ENCODE results near the gene C22orf23.

DNA sequence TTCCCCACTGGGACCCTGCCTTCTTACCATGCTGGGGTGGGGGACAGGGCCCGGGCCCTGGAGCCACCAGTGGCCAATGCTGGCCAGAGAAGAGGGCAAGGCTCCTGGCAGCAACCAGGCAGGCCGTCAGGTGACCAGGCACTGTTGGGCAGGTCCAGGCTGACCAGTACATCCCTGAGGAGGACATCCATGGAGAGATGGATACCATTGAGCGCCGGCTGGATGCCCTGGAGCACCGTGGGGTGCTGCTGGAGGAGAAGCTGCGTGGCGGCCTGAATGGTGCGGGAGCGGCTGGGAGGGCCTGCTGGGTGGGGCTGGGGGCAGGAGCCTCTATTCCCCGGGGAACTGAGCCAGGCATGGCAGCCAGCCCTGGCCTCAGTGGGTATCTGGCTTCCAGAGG, 21.0 kb downstream of the C22orf23 start:
- TF ChIP-seq, protein P1, sequence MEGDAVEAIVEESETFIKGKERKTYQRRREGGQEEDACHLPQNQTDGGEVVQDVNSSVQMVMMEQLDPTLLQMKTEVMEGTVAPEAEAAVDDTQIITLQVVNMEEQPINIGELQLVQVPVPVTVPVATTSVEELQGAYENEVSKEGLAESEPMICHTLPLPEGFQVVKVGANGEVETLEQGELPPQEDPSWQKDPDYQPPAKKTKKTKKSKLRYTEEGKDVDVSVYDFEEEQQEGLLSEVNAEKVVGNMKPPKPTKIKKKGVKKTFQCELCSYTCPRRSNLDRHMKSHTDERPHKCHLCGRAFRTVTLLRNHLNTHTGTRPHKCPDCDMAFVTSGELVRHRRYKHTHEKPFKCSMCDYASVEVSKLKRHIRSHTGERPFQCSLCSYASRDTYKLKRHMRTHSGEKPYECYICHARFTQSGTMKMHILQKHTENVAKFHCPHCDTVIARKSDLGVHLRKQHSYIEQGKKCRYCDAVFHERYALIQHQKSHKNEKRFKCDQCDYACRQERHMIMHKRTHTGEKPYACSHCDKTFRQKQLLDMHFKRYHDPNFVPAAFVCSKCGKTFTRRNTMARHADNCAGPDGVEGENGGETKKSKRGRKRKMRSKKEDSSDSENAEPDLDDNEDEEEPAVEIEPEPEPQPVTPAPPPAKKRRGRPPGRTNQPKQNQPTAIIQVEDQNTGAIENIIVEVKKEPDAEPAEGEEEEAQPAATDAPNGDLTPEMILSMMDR (IDR thresholded peaks at IDR 0.05), result no peak
- TF ChIP-seq POLR2AphosphoS5 (IDR thresholded peaks at IDR 0.05), result no peak
- TF ChIP-seq POLR2A (IDR thresholded peaks at IDR 0.05), result no peak

All from breast epithelium (tissue), 3 donors.